Stomach (tissue), 9 donors: ENCODE results near the gene DOCK6. TPM values are rescaled to one million over a fixed set of nuclear protein-coding genes. Genes with fewer than 3 reads are reported as not detected.

Experiments
- DNase-seq, 2 donors: peaks; one replicate each; pipeline versions ENCODE4 v3.0.0 to v3.0.0-alpha.2; 2013 to 2019
- H3K27ac ChIP-seq, 5 donors: fragments of 200-600 bp in 4 of 5; sonication (generic) in 4 of 5; one replicate each; pipeline ENCODE4 v1.5.1; 2013 to 2019; ENCODE audit warnings: mild to moderate bottlenecking in 1 of 5, moderate library complexity in 1 of 5
- H3K27me3 ChIP-seq, 3 donors: fragments of 200-600 bp; sonication (generic); one replicate each; pipeline ENCODE4 v1.5.1; 2017 to 2019; ENCODE audit warnings: mixed run types in 1 of 3
- H3K36me3 ChIP-seq, 4 donors: fragments of 200-600 bp; sonication (generic); 1 replicate in 3 of 4; 2 replicates in 1 of 4; pipeline ENCODE4 v1.5.1; 2016 to 2019
- H3K4me1 ChIP-seq, 4 donors: fragments of 200-600 bp; sonication (generic); one replicate each; pipeline ENCODE4 v1.5.1; 2016 to 2019
- H3K4me3 ChIP-seq, 4 donors: fragments of 200-600 bp; sonication (generic) in 3 of 4; one replicate each; pipeline ENCODE4 v1.5.1; 2016 to 2019; ENCODE audit warnings: mild to moderate bottlenecking in 1 of 4
- H3K9me3 ChIP-seq, 4 donors: fragments of 200-600 bp; sonication (generic); one replicate each; pipeline ENCODE4 v1.5.1; 2016 to 2019
- EP300 ChIP-seq: sonication (generic); formaldehyde crosslinking; IDR thresholded peaks from one replicate; pipeline ENCODE4 v1.6.1; 2017; ENCODE audit warnings: antibody characterized with exemption
- POLR2A ChIP-seq, 4 donors: fragments of 450-650 bp; IDR thresholded peaks; one replicate each; pipeline ENCODE4 v1.6.1; 2016; ENCODE audit warnings: antibody characterized with exemption in 4 of 4, control low read depth in 2 of 4, mild to moderate bottlenecking in 1 of 4, moderate library complexity in 1 of 4
- POLR2AphosphoS5 ChIP-seq, 3 donors: sonication (generic); formaldehyde crosslinking; IDR thresholded peaks; one replicate each; pipeline ENCODE4 v1.6.1; 2016; ENCODE audit warnings: antibody characterized with exemption in 3 of 3
- WGBS, 5 donors: extraction: QIAGEN DNeasy Blood & Tissue Kit in 3 of 5; methylation state at CpG; one replicate each; pipeline versions ENCODE4 v1.1.5 to v1.1.7; 2013 to 2018; 5-methylcytosine and 5-hydroxymethylcytosine counted together
- intact Hi-C: fragments of 100-400 bp; cut with DNase I; formaldehyde crosslinking; loops from one replicate; pipeline ENCODE4 v1.15.1; 2023; ENCODE audit warnings: low total_unique reads
- polyA plus RNA-seq, 3 donors: library from polyadenylated mRNA; stranded (reverse); fragments of 200-250 nt; gene quantifications; one replicate each; pipeline ENCODE4 v1.2.3, GENCODE V29; 2013
- total RNA-seq, 5 donors: library from RNA; depleted of rRNA; stranded (reverse); fragments of >200 nt; gene quantifications; one replicate each; pipeline versions ENCODE4 v1.1.0 to v1.2.3, GENCODE V29; 2014 to 2016
- TF ChIP-seq, protein P1 (sequence below), 7 experiments: fragments of 450-650 bp in 4 of 7; fragments of 200-600 bp in 3 of 7; sonication (generic) in 3 of 7; IDR thresholded peaks; one replicate each; pipeline ENCODE4 v1.5.1; 2016 to 2019; ENCODE audit warnings: antibody characterized with exemption in 7 of 7, control low read depth in 2 of 7, mild to moderate bottlenecking in 1 of 7
- donor health status: healthy with polysubstance abuse.
- donor health status: Bipolar disorder and iron deficiency.
- donor health status: healthy.

DOCK6 gene
- total and polyA plus RNA-seq, 8 donors, result 21.4 to 243 (median 58.9) TPM

DNA sequence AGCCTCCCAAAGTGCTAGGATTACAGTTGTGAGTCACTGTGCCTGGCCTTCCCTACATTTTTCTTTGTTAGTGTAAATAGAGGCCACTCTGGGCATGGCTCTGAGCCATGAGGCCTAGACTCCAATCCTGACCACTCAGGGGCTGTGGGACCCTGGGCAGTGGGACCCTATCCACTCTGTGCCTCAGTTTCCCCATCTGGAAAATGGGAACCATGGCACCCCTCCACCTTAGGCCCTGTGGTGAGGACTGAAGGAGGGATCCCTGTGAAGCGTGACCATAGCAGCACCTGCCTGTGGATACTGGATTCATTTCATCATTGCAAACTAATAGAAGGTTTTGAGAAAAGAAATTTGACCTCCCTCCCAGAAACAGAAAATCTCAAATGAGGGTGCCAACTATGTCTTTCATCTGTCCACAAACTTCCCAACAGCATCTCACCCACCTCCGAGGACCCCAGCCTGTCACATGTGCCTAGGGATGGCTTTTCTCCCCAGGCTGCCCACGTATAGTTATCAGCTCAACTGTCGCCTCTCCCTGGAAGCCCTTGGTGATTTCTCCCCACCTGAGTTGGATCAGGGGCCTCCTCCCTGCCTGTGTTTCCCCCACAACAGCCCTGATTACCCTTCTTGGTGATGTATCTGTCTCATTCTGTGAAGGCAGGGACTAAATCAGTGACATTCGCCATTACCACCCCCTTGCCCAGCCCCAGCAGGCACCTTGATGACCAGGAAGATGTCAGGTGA lies 17.3 kb downstream of the DOCK6 start:
- DNase-seq, result no peak
- intact Hi-C loops, result no loop called here
- no peak overlapping the region for H3K4me3 ChIP-seq

DNA sequence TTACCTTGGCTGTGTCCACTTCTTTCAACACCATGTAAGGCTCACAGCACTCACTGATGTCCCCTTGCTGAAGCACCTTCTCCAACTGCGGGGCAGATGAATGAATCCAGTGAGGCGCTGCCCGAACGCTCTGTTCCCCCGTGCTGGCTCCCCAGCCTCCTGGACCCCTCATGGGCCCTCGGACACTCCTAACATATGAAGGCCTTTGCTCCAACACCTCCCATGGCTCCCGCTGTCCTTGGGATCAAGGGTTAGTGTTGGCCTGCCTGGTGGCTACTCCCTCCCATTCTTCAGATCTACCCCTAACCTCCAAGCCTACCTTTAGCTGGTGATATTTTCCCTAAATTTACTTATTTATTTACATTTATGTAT lies 18.5 kb downstream of the DOCK6 start:
- H3K27ac ChIP-seq, result peak overlapping the region; percentile 3 to 66 (median 29)
- no peak for TF ChIP-seq EP300
- TF ChIP-seq, protein P1, sequence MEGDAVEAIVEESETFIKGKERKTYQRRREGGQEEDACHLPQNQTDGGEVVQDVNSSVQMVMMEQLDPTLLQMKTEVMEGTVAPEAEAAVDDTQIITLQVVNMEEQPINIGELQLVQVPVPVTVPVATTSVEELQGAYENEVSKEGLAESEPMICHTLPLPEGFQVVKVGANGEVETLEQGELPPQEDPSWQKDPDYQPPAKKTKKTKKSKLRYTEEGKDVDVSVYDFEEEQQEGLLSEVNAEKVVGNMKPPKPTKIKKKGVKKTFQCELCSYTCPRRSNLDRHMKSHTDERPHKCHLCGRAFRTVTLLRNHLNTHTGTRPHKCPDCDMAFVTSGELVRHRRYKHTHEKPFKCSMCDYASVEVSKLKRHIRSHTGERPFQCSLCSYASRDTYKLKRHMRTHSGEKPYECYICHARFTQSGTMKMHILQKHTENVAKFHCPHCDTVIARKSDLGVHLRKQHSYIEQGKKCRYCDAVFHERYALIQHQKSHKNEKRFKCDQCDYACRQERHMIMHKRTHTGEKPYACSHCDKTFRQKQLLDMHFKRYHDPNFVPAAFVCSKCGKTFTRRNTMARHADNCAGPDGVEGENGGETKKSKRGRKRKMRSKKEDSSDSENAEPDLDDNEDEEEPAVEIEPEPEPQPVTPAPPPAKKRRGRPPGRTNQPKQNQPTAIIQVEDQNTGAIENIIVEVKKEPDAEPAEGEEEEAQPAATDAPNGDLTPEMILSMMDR (IDR thresholded peaks at IDR 0.05), result no peak
- no peak for TF ChIP-seq POLR2AphosphoS5 (IDR thresholded peaks at IDR 0.05)
- no peak for TF ChIP-seq POLR2A (IDR thresholded peaks at IDR 0.05)
- H3K27me3 ChIP-seq, result no peaks in the 10 kb centered on the region
- no peak for DNase-seq
- peaks cover 6 to 80% (median 69%) of the 10 kb centered on the region in 4 donors for H3K36me3 ChIP-seq
- 90 to 98% (median 94%) methylated on average over 7 of the region's 7 CpGs for WGBS, 5 donors
- H3K4me3 ChIP-seq, result peak overlapping the region in 1 of 4 donors; percentile 4
- H3K9me3 ChIP-seq, result peaks cover 0 to 10% (median 4%) of the 10 kb centered on the region in 4 donors
- intact Hi-C loops, result no loop called here
- peaks cover 0 to 13% (median 7%) of the 10 kb centered on the region in 4 donors for H3K4me1 ChIP-seq

More for the DNA sequence above, 17.3 kb downstream of the DOCK6 start:
- Histone ChIP-seq H3K27ac (no peak overlapping the region), H3K27me3 (no peaks in the 10 kb centered on the region), H3K9me3 (no peaks in the 10 kb centered on the region), H3K36me3 (peaks cover 6 to 80% (median 68%) of the 10 kb centered on the region in 4 donors), H3K4me1 (peaks cover 0 to 13% (median 7%) of the 10 kb centered on the region in 4 donors)
- 92 to 95% (median 93%) methylated on average over 5 of the region's 5 CpGs for WGBS, 5 donors
- TF ChIP-seq POLR2A (IDR thresholded peaks at IDR 0.05) (no peak), EP300 (no peak)
- TF ChIP-seq, protein P1 (IDR thresholded peaks at IDR 0.05), result no peak

DNA sequence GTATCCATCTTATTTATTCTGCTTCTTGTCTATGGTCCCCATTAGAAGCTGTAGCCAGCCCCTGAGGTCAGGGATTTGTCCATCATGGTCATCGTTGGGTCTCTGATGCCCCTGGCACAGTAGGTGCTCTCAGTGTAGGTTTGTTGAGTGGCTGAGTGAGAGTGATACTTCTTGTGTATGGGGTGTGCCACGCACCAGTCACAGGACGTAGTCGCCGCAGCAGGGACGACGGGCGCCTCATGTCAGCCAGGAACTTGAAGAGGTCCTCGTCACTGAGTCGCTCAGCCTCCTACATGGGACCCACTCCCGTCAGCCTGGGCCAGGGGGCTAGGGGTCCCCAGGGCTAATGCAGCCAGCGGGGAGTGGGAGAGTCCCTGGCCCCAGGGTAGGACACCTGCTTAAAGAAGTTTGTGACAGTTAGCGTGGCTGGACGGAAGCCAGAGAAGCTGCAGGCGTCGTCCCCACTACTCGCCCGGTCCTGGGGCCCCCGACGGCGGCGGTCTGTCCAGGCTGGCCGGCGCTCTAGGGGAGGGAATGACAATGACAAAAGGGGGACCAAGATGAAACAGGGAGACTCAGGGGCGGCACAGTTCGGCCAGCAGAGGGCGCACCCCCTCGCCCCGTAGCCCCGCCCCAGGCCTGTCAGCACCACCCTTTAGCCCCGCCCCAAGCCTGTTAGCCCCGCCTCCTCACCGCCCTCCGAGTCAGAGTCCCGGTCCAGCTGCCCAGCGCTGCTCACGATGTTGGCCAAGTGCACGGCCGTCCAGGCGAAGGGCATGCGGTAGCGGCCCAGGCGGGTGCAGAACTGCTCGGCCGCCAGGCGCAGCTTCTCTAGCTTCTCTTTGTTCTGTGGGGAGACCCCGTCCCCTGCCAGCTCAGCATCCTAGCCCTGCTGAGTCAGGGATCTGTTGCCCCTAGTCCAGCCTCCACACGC lies 19.2 kb downstream of the DOCK6 start:
- peaks cover 0 to 13% (median 4%) of the 10 kb centered on the region in 4 donors for H3K9me3 ChIP-seq
- H3K27ac ChIP-seq, result peak overlapping the region; percentile 3 to 66 (median 29)
- intact Hi-C loops, result no loop called here
- WGBS, 5 donors, result 39 to 46% (median 40%) methylated on average over 25 to 48 of the region's 48 CpGs
- DNase-seq, result peak; percentile 94 to 96
- peaks cover 0 to 12% (median 7%) of the 10 kb centered on the region in 4 donors for H3K4me1 ChIP-seq
- H3K4me3 ChIP-seq, result peak overlapping the region in 1 of 4 donors; percentile 4
- H3K36me3 ChIP-seq, result peaks cover 6 to 80% (median 69%) of the 10 kb centered on the region in 4 donors
- no peaks in the 10 kb centered on the region for H3K27me3 ChIP-seq
- TF ChIP-seq, protein P1 (IDR thresholded peaks at IDR 0.05), result peak in 5 of 7 experiments; percentile 30 to 91 (median 78)
- peak in 2 of 3 donors; percentile 35 to 38 for TF ChIP-seq POLR2AphosphoS5 (IDR thresholded peaks at IDR 0.05)
- TF ChIP-seq EP300, result no peak

DNA sequence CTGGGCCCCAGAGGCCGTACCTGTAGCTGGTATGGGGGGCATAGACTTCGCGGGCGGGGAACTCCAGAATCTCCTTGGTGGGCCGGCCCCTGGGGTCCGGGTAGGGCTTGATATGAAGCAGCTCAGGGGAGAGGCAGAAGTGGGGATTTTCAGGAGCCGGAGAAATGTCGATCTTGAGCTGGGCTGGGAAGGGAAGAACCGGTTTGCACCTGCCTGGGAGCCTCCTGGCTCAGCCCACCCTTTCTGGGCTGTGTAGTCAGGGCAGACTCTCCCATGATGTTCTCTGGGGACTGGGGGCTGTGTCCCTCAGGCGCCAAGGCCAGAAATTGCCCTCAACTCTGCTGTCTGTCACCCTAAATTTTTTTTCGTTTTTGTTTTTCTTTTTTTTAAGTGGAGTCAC lies 20.3 kb downstream of the DOCK6 start:
- Histone ChIP-seq H3K36me3 (peaks cover 6 to 80% (median 69%) of the 10 kb centered on the region in 4 donors), H3K4me1 (peaks cover 0 to 9% (median 7%) of the 10 kb centered on the region in 4 donors), H3K27ac (no peak overlapping the region), H3K4me3 (no peak overlapping the region), H3K9me3 (peaks cover 0 to 13% (median 4%) of the 10 kb centered on the region in 4 donors), H3K27me3 (no peaks in the 10 kb centered on the region)
- 84 to 90% (median 88%) methylated on average over 11 of the region's 11 CpGs for WGBS, 5 donors
- DNase-seq, result no peak
- TF ChIP-seq, protein P1 (IDR thresholded peaks at IDR 0.05), result no peak
- TF ChIP-seq POLR2A (IDR thresholded peaks at IDR 0.05) (no peak), POLR2AphosphoS5 (IDR thresholded peaks at IDR 0.05) (no peak), EP300 (no peak)
- intact Hi-C loops, result no loop called here
